ENCODE data around the gene ESCO1.

ESCO1 gene

DNA sequence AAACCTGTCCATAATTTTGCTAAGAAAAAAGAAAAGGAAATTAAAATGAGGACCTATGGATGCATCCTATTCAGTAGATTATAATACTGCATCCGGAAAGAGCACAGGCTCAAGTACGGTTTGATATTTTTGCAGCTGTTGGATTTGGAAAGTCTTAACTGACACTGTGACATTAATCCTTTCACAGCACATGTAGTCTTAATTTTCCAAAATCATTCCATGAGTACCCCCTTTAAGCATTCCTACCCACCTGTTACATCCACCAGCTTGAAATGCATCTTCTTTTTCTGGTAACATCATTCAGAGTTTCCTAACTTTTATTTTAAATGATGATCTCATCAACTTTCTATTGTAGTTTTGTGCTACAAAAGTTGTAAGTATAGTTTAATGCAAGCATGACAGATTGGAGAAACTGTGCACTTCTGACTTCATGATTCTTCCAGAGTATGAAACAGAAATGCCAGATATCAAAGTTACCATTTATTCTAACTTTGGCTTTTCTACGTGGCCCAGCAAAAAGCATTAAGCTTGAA lies 113.5 kb downstream of the ESCO1 start:
- no peak for DNase-seq (ENCODE audit: low read depth)

DNA sequence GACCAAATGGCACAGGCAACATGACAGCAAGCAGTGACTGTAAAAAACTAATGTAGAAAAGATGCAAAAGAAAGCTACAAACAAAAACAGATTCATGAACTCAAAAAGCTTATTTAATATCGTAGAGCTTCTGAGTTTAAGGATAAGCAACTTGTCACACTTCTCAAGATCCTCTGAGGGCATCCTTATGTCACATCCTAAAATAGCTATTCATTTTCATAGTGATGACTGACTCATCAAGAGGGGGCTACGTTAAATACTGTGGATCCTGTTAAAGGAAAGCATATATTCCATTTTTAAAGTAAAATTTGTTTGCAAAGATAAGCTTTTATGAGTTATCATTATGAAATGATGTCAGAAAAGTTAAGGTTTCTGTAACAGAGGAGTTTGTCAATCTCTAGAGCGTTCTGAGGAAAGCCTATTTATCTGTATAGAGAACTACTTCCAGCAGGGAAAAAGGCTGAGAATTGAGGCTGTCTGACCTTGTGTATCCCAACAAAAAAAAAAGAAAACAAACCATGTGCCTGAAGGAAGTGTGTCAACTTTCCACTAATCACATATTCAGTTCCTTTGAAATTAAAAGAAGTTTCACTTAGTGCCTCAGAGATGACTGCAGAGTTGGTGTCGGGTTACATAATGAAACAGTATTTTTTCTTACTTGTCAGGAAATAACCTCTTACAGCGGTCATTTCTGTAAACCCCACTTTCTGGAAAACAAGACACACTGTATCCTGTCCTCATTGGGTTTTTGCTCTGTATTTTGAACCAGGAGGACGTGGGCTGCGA lies 115.5 kb downstream of the ESCO1 start:
- peak; percentile 10 for DNase-seq (ENCODE audit: low read depth)

DNA sequence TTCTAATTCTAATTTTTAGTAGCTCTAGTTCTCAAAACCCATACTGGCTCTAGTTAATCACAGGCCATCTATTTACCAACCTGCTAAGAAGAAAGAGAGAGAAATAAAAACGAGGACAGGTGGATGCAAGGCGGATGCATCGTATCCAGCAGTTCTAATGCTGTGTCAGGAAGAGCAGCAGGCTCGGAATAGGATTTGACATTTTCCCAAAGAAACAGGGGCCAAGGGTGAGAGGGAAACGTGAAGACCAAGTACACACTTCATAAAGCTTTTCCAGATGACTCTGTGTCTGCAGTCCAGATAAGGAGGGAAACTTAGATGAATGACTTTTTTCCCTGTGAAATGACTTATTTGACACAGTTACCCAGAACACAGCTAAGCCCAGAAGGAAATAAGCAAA lies 117.5 kb downstream of the ESCO1 start:
- DNase-seq (ENCODE audit: low read depth): no peak

DNA sequence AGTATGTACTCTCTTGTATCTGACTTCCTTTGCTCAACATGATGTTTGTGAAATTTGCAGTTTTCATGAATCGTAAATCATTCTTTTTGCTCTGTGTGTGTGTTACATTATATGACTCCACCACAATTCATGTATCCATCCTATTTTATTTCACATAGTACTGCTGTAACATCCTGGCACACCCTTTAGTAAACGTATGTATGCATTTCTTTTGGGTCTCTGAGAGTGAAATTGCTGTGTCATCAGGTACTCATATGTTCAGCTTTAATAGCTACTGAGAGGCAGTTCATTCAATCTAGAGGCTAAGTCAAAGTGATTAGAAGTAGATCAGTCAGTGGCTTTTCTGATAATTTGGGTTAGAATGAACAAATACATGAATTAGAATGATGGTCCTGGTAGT lies 118.8 kb downstream of the ESCO1 start:
- no peak for DNase-seq (ENCODE audit: low read depth)

DNA sequence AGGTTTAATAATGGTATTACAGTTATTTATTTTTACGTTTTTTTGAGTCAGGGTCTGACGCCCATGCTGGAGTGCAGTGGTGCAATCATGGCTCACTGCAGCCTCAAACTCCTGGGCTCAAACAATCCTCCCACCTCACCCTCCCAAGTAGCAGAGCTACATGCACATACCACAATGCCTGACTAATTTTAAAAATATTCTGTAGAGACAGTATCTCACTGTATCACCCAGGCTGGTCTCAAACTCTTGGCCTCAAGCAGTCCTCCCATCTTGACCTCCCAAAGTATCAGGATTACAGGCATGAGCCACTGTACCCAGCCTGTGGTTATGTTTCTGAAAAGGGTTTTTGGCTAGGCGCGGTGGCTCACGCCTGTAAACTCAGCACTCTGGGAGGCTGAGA lies 120.8 kb downstream of the ESCO1 start:
- no peak for DNase-seq (ENCODE audit: low read depth)

Data from non-pigmented ciliary epithelial cell (primary cell).